ENCODE results near the gene ANXA6. TPM values are rescaled to one million over a fixed set of nuclear protein-coding genes. Genes with fewer than 3 reads are reported as not detected.

Gene ANXA6
- total and polyA plus RNA-seq, 2 of the 4 experiments (the other 2 are of a cell fraction) = 355 to 610 TPM

GRCh38 chr5:151083081-151083676, 74.4 kb downstream of the ANXA6 start:
- H2AK9ac ChIP-seq (replicated peaks; ENCODE audit: low read depth, low read length, poor library complexity) = no peak overlapping the region
- no peak for TF ChIP-seq FOS (IDR thresholded peaks at IDR 0.05; ENCODE audit: low read depth, low read length)
- no peak for TF ChIP-seq CEBPB (IDR thresholded peaks at IDR 0.05; ENCODE audit: low read depth, low read length)
- TF ChIP-seq CTCF (conservative IDR thresholded peaks at IDR 0.05; ENCODE audit: low read depth, low read length) = no peak
- no peak for TF ChIP-seq MXI1 (IDR thresholded peaks at IDR 0.05; ENCODE audit: borderline replicate concordance, low read depth, low read length)
- no peak for TF ChIP-seq BHLHE40 (IDR thresholded peaks at IDR 0.05; ENCODE audit: low read depth, low read length)
- no peak for TF ChIP-seq SMC3 (IDR thresholded peaks at IDR 0.05; ENCODE audit: low read depth, low read length)
- no peak for TF ChIP-seq RFX5 (IDR thresholded peaks at IDR 0.05; ENCODE audit: low read depth, low read length)
- no peak for TF ChIP-seq RAD21 (IDR thresholded peaks at IDR 0.05; ENCODE audit: low read length)
- no peak for TF ChIP-seq NFE2L2 (IDR thresholded peaks at IDR 0.05; ENCODE audit: low read depth, low read length)
- TF ChIP-seq CHD1 (IDR thresholded peaks at IDR 0.05; ENCODE audit: low read depth, low read length) = no peak
- TF ChIP-seq MAZ (IDR thresholded peaks at IDR 0.05; ENCODE audit: borderline replicate concordance, low read depth, low read length) = no peak
- no peak for TF ChIP-seq USF2 (IDR thresholded peaks at IDR 0.05; ENCODE audit: low read depth, low read length)
- no peak for TF ChIP-seq ELK1 (IDR thresholded peaks at IDR 0.05; ENCODE audit: borderline replicate concordance, low read depth, low read length)
- TF ChIP-seq POLR2A (IDR thresholded peaks at IDR 0.05; ENCODE audit: low read depth, low read length) = no peak
- no peak for TF ChIP-seq MAFK (IDR thresholded peaks at IDR 0.05; ENCODE audit: low read depth, low read length)
- no peak for TF ChIP-seq RCOR1 (IDR thresholded peaks at IDR 0.05; ENCODE audit: insufficient replicate concordance, low read length)
- H4K8ac ChIP-seq (ENCODE audit: low read depth in 2 of 2, low read length in 2 of 2) = peak overlapping the region in 1 of 2 experiments; percentile 13; a peak in 1 of 4 replicates
- peaks cover 22% of the 10 kb centered on the region for H3K9me1 ChIP-seq (ENCODE audit: insufficient read depth, low read length)
- no TSS peak for BruUV-seq (replicated peaks)
- peak overlapping the region; percentile 24; the same call in 1 of the 2 replicates for H2BK120ac ChIP-seq (ENCODE audit: low read depth, low read length)
- H4K5ac ChIP-seq (ENCODE audit: low read depth, low read length) = no peak overlapping the region
- no CpG with 5 or more reads among the region's 3 CpGs for WGBS, 2 experiments (ENCODE audit: extremely low coverage in 2 of 2, insufficient read length in 1 of 2)
- peaks cover 17% of the 10 kb centered on the region for H3K4me1 ChIP-seq (ENCODE audit: control insufficient read depth, insufficient read depth, low read length)
- H3K79me1 ChIP-seq (ENCODE audit: low read depth in 1 of 2, low read length in 2 of 2) = peaks cover 18 to 55% of the 10 kb centered on the region in 2 experiments; a peak in 3 of 4 replicates
- H2AK5ac ChIP-seq (ENCODE audit: low read depth, low read length) = peak overlapping the region; percentile 35
- no peak overlapping the region for H3K4me3 ChIP-seq (ENCODE audit: insufficient read depth, low read depth, low read length)
- no peak overlapping the region for H2BK15ac ChIP-seq (ENCODE audit: low read depth, low read length)
- H3K56ac ChIP-seq (ENCODE audit: extremely low read depth, insufficient read depth, low read length) = no peak overlapping the region
- no peaks in the 10 kb centered on the region for H3K9me3 ChIP-seq (ENCODE audit: control insufficient read depth, insufficient read depth, low read length)
- H3K36me3 ChIP-seq (ENCODE audit: control insufficient read depth, insufficient read depth, low read length) = peaks cover 3% of the 10 kb centered on the region
- H3K18ac ChIP-seq (ENCODE audit: low read depth, low read length) = no peak overlapping the region
- ATAC-seq (ENCODE audit: low read depth) (no peak), DNase-seq (peak; percentile 36)
- H3K27ac ChIP-seq (ENCODE audit: insufficient read depth, low read length) = no peak overlapping the region
- H3K4ac ChIP-seq (ENCODE audit: low read depth, low read length) = peak overlapping the region; percentile 20; the same call in 1 of the 2 replicates
- intact Hi-C loops (cut with micrococcal nuclease) = no loop called here
- H3K27me3 ChIP-seq (ENCODE audit: control insufficient read depth, insufficient read depth, low read length) = no peaks in the 10 kb centered on the region
- no peak overlapping the region for H3K4me2 ChIP-seq (ENCODE audit: low read depth, low read length)
- no peak overlapping the region; the same call in 1 of the 2 replicates for H4K91ac ChIP-seq (ENCODE audit: insufficient read depth, low read depth, low read length)
- H3K14ac ChIP-seq (replicated peaks; ENCODE audit: low read depth, low read length) = no peak overlapping the region
- H3K9ac ChIP-seq (ENCODE audit: low read depth, low read length) = no peak overlapping the region
- no peak overlapping the region for H2BK20ac ChIP-seq (ENCODE audit: low read depth, low read length)
- no peak overlapping the region for H2BK5ac ChIP-seq (ENCODE audit: low read depth, low read length, poor library complexity, severe bottlenecking)
- no peak overlapping the region for H2AFZ ChIP-seq (replicated peaks; ENCODE audit: low read length, poor library complexity)
- ChIA-PET POLR2A (ENCODE audit: unreplicated experiment) (no interaction called here), CTCF (interaction anchor here (0.8 kb wide), 1 partner anchor 33 kb away, joined by 3 read pairs; no protein-coding TSS in a partner anchor)
- 0 out of 2 replicates have a peak overlapping the region, but pooled peaks have one; percentile 16 for H3K23ac ChIP-seq (ENCODE audit: low read depth, low read length)
- H4K20me1 ChIP-seq (ENCODE audit: insufficient read depth, low read length) = peaks cover 18% of the 10 kb centered on the region
- dilution Hi-C loops (cut with HindIII; ENCODE audit: low sequenced_read_pairs, unreplicated experiment) = no loop called here
- in situ Hi-C loops (cut with MboI; ENCODE audit: low sequenced_read_pairs) = no loop called here

Data from IMR-90 (cell line).